Central memory CD4-positive, alpha-beta T cell (primary cell): ENCODE data around the gene CA5A.

Experiments
- DNase-seq: peaks from one replicate; pipeline ENCODE4 v3.0.0; 2022

The CA5A gene

GRCh38 chr16:87961623-87962022 lies 25.3 kb upstream of the CA5A start:
- DNase-seq = no peak

- DNase-seq = no peak
Observed at GRCh38 chr16:87960852-87961251, 24.5 kb upstream of the CA5A start.

DNA sequence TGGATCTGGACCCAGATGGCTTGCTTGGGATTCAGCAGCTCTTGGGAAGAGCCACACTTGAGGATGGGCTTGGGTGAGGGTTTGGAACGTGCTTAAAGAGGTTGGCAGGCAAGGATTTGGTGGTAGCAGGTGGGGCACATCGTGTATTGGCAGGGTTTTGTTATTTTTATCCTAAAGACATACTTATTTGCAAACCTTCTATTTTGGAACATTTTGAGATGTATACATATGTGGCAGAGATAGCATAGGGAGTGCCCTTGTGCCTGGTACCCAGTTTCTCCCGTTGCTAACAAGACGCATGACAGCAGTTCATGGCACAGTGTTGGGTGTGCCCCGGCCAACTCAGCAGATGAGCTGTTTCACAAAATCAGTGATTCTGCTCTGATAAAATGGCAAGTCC lies 24.0 kb upstream of the CA5A start:
- no peak for DNase-seq

GRCh38 chr16:87959391-87959990 lies 23.2 kb upstream of the CA5A start:
- DNase-seq = no peak

GRCh38 chr16:87958632-87959031 lies 22.3 kb upstream of the CA5A start:
- DNase-seq = no peak

DNA sequence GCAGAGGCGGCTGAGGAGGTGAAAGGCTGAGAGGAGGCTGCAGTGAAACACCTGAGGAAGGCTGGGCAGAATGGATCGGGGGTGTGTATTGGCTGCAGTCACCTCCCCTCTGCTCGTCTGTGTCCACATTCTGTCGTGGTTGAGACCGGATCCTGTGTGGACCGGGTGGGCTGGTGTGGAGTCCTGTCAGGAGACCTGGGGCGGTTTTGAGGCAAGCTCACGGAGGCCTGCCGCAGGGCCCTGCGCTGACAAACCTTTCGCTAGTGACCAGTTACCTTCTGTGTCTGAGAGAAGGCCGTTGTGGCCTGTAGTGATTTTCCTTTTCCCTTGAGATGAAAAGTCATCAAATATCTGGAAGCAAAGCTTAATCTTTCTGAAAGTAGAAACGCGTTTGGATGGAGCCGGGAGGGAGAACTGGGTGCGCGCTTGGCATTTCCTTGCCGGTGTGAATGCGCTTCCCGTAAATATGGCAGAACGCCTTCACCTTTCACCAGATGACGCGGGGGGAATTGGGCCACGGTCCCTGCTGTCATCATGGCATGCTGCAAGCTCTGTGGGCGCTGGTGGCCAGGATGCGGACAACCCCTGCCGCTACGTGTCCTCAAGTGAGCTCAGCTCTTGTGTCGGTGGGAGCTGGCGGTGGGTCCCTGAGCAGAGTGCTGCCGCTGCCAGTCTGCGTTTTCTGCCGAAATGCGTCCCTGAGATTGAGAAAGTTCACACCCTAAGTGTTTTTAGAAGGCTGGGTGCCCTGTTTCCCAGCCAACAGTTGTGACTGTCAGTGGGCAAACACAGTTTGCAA lies 21.2 kb upstream of the CA5A start:
- no peak for DNase-seq

GRCh38 chr16:87956365-87957231 lies 20.3 kb upstream of the CA5A start:
- DNase-seq = peak; percentile 82

- DNase-seq = no peak
Observed at GRCh38 chr16:87956098-87956364, 19.7 kb upstream of the CA5A start.

GRCh38 chr16:87955302-87956097 lies 19.2 kb upstream of the CA5A start:
- no peak for DNase-seq

- no peak for DNase-seq
Observed at GRCh38 chr16:87954826-87955225, 18.5 kb upstream of the CA5A start.

DNA sequence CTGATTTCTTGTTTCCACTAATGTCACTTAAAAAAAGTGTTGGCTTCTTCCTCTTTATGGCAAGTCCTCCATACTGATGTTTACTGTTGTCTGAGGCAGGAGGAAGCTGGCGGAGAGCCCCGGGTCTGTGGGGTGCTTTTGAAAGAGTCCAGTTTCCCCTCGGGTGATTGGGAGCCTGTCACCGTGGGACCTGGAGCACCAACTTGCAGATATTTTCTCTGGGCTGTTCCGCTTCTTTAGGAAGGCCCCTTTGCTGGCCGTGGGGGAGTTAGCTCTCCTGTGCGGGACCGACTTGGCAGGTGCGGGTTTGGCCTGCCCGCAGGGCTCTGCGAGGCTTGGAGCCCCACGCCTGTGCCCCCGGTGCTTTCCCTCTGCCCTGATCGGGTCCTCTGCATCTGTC lies 18.0 kb upstream of the CA5A start:
- DNase-seq = no peak

DNA sequence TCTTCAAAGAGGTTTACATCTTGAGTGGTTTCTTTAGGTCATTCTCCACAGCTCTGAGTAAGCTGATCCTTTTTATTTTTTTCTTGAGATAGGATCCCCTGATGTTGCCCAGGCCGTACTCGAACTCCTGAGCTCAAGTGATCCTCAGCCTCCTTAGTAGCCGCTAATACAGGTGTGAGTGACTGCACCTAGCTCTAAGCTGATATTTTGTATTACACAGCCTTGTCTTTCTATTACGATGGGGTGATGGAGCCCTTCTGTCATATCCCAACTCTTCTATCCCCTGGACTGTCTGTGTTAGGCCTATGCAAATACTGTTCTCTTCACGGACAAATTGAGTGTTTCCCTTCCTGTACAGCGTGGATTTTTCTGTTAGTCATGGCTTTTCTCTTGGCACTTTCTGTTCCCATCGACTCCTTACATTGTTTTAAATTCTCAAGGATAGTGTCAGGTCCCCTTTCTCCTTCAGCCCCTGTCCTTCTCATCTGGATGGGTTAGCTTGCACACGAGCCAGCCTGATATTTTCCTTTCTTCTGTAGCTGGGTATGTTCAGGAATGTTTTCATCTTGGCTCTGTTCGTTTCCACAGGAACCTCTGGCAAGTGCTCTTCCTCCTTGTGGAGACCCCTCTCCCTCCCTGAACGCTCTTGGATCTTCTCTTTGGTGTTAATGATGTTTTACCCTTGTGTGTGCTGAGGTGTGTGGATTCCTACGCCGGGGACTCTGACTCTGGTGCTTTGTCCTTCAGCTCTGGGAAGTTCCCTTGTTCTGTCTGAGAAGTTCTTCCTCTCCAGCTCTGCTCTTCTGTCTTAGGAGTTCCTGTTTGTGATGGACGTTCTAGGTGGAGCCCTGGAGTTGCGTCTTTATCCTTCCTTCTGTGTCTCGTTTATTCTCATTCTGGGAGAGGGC lies 17.2 kb upstream of the CA5A start:
- DNase-seq = no peak

GRCh38 chr16:87952751-87953150 lies 16.4 kb upstream of the CA5A start:
- no peak for DNase-seq

DNA sequence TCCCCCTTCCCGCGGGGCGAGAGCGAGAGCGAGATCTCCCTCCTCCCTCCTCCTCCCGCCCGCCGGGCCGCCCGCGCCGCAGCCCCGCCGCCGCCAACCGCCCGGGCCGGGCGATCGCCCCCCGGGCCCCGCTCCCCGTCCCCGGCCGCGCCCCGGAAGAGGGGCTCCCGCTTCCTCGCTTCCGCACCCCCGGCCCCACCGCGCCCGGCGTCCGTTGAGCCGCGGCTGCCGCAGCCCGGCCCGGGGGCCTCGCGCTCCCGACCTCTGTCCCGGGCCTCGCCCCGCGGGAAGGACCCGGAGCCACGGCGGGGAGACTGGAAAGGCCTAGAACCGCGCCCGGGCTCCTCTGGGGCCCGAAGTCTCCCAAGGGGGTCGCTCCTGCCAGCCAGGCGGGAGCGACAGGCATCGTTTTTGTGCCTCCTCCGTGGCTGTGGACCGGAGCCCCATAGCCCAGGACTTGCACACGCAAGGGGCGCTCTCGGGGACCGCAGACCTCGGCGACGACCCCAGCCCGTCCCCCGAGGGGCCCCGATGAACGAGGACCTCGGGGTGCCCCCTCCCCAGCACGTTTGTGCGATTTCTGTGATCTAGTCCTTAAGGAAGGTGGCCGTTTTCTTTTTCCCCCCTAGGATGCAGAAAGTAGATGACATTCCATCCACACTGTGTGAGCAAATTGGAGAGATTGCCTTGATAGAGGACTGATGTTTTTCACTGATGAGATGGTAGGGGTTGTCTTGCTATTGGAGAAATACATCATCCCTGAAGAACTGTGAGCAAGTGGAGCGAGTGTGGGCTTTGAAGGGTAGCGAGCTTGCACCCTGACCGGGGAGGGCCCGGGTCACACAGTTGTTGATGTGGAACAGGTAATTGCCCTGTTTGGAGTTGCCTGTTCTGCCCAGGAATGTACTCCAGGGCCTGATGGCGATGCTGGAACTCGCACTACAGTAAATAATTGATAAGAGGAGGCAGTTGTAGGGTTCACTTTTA lies 15.5 kb upstream of the CA5A start:
- DNase-seq = no peak

- peak; percentile 98 for DNase-seq
Observed at GRCh38 chr16:87950765-87951551, 14.6 kb upstream of the CA5A start, which contains the start of gene BANP. BANP (plus strand) TSS chr16:87951434; CDS start chr16:87975116, 23,682 bp downstream.

DNA sequence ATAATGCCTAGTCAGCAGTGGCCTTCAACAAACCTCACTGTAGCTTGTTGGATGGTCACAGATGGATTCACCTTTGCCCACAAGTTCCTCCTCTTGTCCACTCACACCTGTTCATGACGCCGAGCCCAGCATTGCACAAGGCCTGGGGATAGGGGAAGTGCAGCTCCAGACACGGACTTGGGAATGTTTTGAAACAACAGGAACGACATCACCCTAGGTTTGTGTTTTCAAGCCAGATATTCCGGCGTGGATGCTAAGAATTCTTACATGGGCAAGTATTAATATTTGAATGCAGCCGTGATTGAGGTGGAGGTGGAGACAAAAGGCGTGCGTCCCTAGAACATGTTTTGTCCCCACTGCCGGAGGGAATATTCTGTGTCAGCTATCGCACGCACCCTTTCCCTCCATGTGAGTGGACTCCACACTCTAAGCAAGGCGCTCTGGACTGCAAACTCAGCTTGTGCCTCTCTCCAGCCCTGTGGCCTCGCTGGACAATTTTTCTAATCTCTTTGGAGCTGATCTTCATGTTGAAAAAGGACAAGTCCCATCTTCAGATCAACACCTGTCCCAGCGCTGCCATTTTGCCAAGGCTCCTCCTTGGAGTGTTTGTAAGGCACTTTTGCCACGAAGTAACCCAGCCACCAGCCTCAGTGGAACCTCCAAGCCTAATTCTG lies 12.9 kb upstream of the CA5A start:
- no peak for DNase-seq

- no peak for DNase-seq
Observed at GRCh38 chr16:87948735-87949070, 12.4 kb upstream of the CA5A start.

DNA sequence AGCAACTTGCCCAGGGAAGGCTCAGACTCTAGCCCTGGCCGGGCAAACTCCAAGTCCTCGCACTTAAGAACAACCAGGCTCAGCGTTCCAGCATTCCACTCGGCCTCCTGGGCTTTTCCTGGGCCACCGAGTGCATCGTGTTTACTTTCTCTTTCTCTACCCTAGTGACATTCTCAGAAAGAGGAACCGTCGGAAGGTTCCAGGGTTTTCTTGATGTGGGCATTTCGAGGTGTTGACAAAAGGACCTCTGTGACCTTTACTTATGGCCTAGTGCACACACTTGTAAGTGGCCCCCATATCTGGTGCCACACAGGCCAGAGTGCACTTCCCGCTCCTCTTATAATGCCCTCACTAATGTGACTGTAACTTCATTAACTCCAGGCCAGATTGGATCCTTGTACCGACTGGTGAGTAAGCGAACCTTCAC lies 11.8 kb upstream of the CA5A start:
- no peak for DNase-seq
